SK-N-SH (cell line): ENCODE data around the gene NUMB. TPM values are rescaled to one million over a fixed set of nuclear protein-coding genes. Genes with fewer than 3 reads are reported as not detected.

ENCODE experiments used
- CTCF ChIA-PET: fragments of 300-600, 350-600 bp; formaldehyde crosslinking; extraction: SDS; loops from one replicate; lab custom pipeline; 2021; lab: Yijun Ruan, JAX
- POLR2A ChIA-PET: fragments of 350-600 bp; sonication (Branson Sonifier 250); formaldehyde crosslinking; extraction: SDS; loops from one replicate; lab custom pipeline; 2020; ENCODE audit warnings: antibody characterized with exemption, inconsistent platforms; lab: Yijun Ruan, JAX
- DNase-seq: peaks from one replicate; pipeline ENCODE4 v3.0.0; 2012
- H2AFZ ChIP-seq: fragments of 200-600 bp; sonication (generic); 2 replicates; pipeline ENCODE4 v1.8.1; 2016; ENCODE audit warnings: antibody characterized with exemption, mild to moderate bottlenecking, low read depth
- H3F3A ChIP-seq: fragments of 200-600 bp; sonication (generic); replicated peaks from 2 replicates; pipeline ENCODE3; 2016; ENCODE audit warnings: antibody characterized with exemption, mild to moderate bottlenecking; ENCODE audit not compliant: insufficient read depth
- H3K27ac ChIP-seq, 2 experiments: fragments of 200-500 bp in 1 of 2; fragments of 200-600 bp in 1 of 2; sonication (Bioruptor generic) in 1 of 2; sonication (generic), shearing (Covaris generic) in 1 of 2; 2 replicates each; pipeline versions ENCODE4 v1.5.1 to v1.6.1; 2014 to 2016; ENCODE audit warnings: low read depth in 2 of 2, inconsistent platforms in 1 of 2, low read length in 1 of 2, mild to moderate bottlenecking in 1 of 2, mixed read lengths in 1 of 2
- H3K27me3 ChIP-seq: fragments of 200-600 bp; sonication (generic), shearing (Covaris generic); 2 replicates; pipeline ENCODE4 v1.6.1; 2016; ENCODE audit warnings: mixed run types; ENCODE audit not compliant: insufficient read depth
- H3K36me3 ChIP-seq, 2 experiments: fragments of 200-500 bp in 1 of 2; fragments of 200-600 bp in 1 of 2; sonication (Bioruptor generic) in 1 of 2; sonication (generic) in 1 of 2; replicated peaks in 1 of 2; 2 replicates each; pipeline versions ENCODE3 to v1.5.1; 2014 to 2016; ENCODE audit warnings: low read length in 1 of 2, mild to moderate bottlenecking in 1 of 2; ENCODE audit not compliant: insufficient read depth in 2 of 2, control insufficient read depth in 1 of 2
- H3K4me1 ChIP-seq, 2 experiments: fragments of 200-500 bp in 1 of 2; fragments of 200-600 bp in 1 of 2; sonication (Bioruptor generic) in 1 of 2; sonication (generic), shearing (Covaris generic) in 1 of 2; 2 replicates each; pipeline versions ENCODE4 v1.5.1 to v1.6.1; 2014 to 2016; ENCODE audit warnings: low read depth in 1 of 2, low read length in 1 of 2, mixed run types in 1 of 2; ENCODE audit not compliant: insufficient read depth in 2 of 2, control insufficient read depth in 1 of 2
- H3K4me2 ChIP-seq: fragments of 200-600 bp; sonication (generic), shearing (Covaris generic); 2 replicates; pipeline ENCODE4 v1.6.1; 2017; ENCODE audit warnings: mixed run types
- H3K4me3 ChIP-seq, 2 experiments: fragments of 200-500 bp in 1 of 2; fragments of 200-600 bp in 1 of 2; sonication (Bioruptor generic) in 1 of 2; sonication (generic), shearing (Covaris generic) in 1 of 2; 2 replicates each; pipeline versions ENCODE4 v1.5.1 to v1.8.1; 2014 to 2016; ENCODE audit warnings: low read depth in 2 of 2, inconsistent platforms in 1 of 2, low read length in 1 of 2, mild to moderate bottlenecking in 1 of 2, mixed read lengths in 1 of 2, moderate library complexity in 1 of 2
- H3K79me2 ChIP-seq: fragments of 200-600 bp; sonication (generic); 2 replicates; pipeline ENCODE4 v1.8.1; 2017; ENCODE audit warnings: mild to moderate bottlenecking; ENCODE audit not compliant: insufficient read depth
- H3K9ac ChIP-seq: fragments of 200-600 bp; sonication (generic); 2 replicates; pipeline ENCODE4 v1.6.1; 2017; ENCODE audit warnings: mixed run types
- H3K9me2 ChIP-seq: fragments of 200-600 bp; sonication (generic); 2 replicates; pipeline ENCODE4 v1.6.1; 2017; ENCODE audit warnings: mixed run types
- H3K9me3 ChIP-seq: fragments of 200-600 bp; sonication (generic); 2 replicates; pipeline ENCODE4 v1.6.1; 2017; ENCODE audit warnings: mixed run types, mild to moderate bottlenecking, moderate library complexity
- H4K20me1 ChIP-seq: fragments of 200-600 bp; sonication (generic); 2 replicates; pipeline ENCODE4 v1.6.1; 2017; ENCODE audit warnings: mild to moderate bottlenecking, mixed run types; ENCODE audit not compliant: insufficient read depth
- ELF1 ChIP-seq: IDR thresholded peaks from 2 replicates; pipeline ENCODE4 v1.4.0; 2012
- EP300 ChIP-seq, 2 experiments: IDR thresholded peaks; 2 replicates each; pipeline versions ENCODE4 v1.4.0 to v1.6.1; 2012; ENCODE audit warnings: borderline replicate concordance in 1 of 2, low read depth in 1 of 2, low read length in 1 of 2
- GABPA ChIP-seq: IDR thresholded peaks from 2 replicates; pipeline ENCODE4 v1.4.0; 2012; ENCODE audit warnings: low read depth, mild to moderate bottlenecking
- MAX ChIP-seq: IDR thresholded peaks from 2 replicates; pipeline ENCODE4 v1.4.0; 2012; ENCODE audit warnings: low read depth
- MXI1 ChIP-seq: IDR thresholded peaks from 2 replicates; pipeline ENCODE4 v1.6.1; 2012; ENCODE audit warnings: mild to moderate bottlenecking, low read depth, low read length, improper control_type of control experiment
- NFIC ChIP-seq: IDR thresholded peaks from 2 replicates; pipeline ENCODE4 v1.4.0; 2012; ENCODE audit warnings: borderline replicate concordance
- POLR2AphosphoS5 ChIP-seq: IDR thresholded peaks from 2 replicates; pipeline ENCODE4 v1.6.1; 2012; ENCODE audit warnings: low read depth, low read length
- RXRA ChIP-seq: IDR thresholded peaks from 2 replicates; pipeline ENCODE4 v1.4.0; 2012; ENCODE audit warnings: low read depth, mild to moderate bottlenecking, borderline replicate concordance
- SIN3A ChIP-seq: IDR thresholded peaks from 2 replicates; pipeline ENCODE4 v1.6.1; 2012; ENCODE audit warnings: low read depth, mild to moderate bottlenecking, low read length, moderate library complexity, borderline replicate concordance
- SMC3 ChIP-seq: IDR thresholded peaks from 2 replicates; pipeline ENCODE4 v1.6.1; 2012; ENCODE audit warnings: low read depth, low read length, improper control_type of control experiment
- TAF1 ChIP-seq: IDR thresholded peaks from 2 replicates; pipeline ENCODE4 v1.6.1; 2012; ENCODE audit warnings: low read depth, mild to moderate bottlenecking, low read length, moderate library complexity, borderline replicate concordance
- TCF12 ChIP-seq: IDR thresholded peaks from 2 replicates; pipeline ENCODE4 v1.4.0; 2012
- TEAD4 ChIP-seq: IDR thresholded peaks from 2 replicates; pipeline ENCODE4 v1.4.0; 2012; ENCODE audit warnings: mild to moderate bottlenecking, borderline replicate concordance; ENCODE audit not compliant: insufficient read depth
- YY1 ChIP-seq: IDR thresholded peaks from 2 replicates; pipeline ENCODE4 v1.4.0; 2012; ENCODE audit warnings: low read depth, mild to moderate bottlenecking
- WGBS: methylation state at CpG from one replicate; pipeline ENCODE4 v1.1.6; 2017; ENCODE audit warnings: low lambda C conversion rate; 5-methylcytosine and 5-hydroxymethylcytosine counted together
- polyA plus RNA-seq, 3 experiments: library from polyadenylated mRNA; depleted of rRNA; stranded (reverse); fragments of >200 nt; gene quantifications; 2 replicates each; pipeline ENCODE4 v1.2.3, GENCODE V29; 2012
- TF ChIP-seq, protein P1 (sequence below): fragments of 200-600 bp; sonication (generic); IDR thresholded peaks from 2 replicates; pipeline ENCODE4 v1.6.1; 2017; ENCODE audit warnings: antibody characterized with exemption, mild to moderate bottlenecking, moderate library complexity
- TF ChIP-seq, protein P2 (sequence below): fragments of 150-350 bp; IDR thresholded peaks from 2 replicates; pipeline ENCODE4 v1.6.1; 2016; ENCODE audit warnings: mild to moderate bottlenecking, low read depth, low read length
- TF ChIP-seq, protein P3 (sequence below): IDR thresholded peaks from 2 replicates; pipeline ENCODE4; 2012

Gene NUMB
- polyA plus RNA-seq, 1 of the 3 experiments (the other 2 are of a cell fraction), result 58.4 TPM

DNA sequence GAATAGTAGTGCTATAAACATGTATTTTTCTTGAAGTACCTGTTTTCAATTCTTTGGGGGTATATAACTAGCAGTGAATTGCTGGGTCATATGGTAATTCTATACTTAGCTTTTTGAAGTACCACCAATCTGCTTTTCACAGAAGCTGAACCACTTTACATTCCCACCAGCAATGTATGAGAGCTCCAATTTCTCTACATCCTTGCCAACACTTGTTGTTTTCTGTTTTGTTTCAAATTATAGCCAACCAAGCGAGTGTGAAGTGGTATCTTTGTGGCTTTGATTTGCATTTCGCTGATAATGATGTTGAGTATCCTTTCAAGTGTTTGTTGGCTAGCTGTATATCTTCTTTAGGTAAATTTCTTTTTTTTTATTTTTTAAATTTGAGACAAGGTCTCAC is 125.3 kb downstream of the NUMB start:
- DNase-seq, result no peak
- Histone ChIP-seq H3F3A (no peaks in the 10 kb centered on the region), H3K36me3 (peaks cover 0 to 11% of the 10 kb centered on the region in 2 experiments), H3K9ac (no peak overlapping the region), H2AFZ (no peak overlapping the region), H3K79me2 (peaks cover 10% of the 10 kb centered on the region; the same call in 1 of the 2 replicates), H3K9me2 (no peaks in the 10 kb centered on the region), H3K27me3 (no peaks in the 10 kb centered on the region), H3K27ac (no peak overlapping the region), H3K4me3 (no peak overlapping the region), H3K4me2 (no peak overlapping the region), H3K9me3 (no peaks in the 10 kb centered on the region), H4K20me1 (no peaks in the 10 kb centered on the region; the same call in 1 of the 2 replicates), H3K4me1 (peaks cover 0 to 9% of the 10 kb centered on the region in 2 experiments; a peak in 1 of 4 replicates)
- ChIA-PET POLR2A (no interaction called here), CTCF (interaction anchor here (0.7 to 1.4 kb wide), 2 partner anchors 38 to 136 kb away, joined by 3 read pairs; no protein-coding TSS in a partner anchor)
- TF ChIP-seq, protein P1, sequence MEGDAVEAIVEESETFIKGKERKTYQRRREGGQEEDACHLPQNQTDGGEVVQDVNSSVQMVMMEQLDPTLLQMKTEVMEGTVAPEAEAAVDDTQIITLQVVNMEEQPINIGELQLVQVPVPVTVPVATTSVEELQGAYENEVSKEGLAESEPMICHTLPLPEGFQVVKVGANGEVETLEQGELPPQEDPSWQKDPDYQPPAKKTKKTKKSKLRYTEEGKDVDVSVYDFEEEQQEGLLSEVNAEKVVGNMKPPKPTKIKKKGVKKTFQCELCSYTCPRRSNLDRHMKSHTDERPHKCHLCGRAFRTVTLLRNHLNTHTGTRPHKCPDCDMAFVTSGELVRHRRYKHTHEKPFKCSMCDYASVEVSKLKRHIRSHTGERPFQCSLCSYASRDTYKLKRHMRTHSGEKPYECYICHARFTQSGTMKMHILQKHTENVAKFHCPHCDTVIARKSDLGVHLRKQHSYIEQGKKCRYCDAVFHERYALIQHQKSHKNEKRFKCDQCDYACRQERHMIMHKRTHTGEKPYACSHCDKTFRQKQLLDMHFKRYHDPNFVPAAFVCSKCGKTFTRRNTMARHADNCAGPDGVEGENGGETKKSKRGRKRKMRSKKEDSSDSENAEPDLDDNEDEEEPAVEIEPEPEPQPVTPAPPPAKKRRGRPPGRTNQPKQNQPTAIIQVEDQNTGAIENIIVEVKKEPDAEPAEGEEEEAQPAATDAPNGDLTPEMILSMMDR, result no peak
- no peak for TF ChIP-seq ELF1
- TF ChIP-seq RXRA, result no peak
- TF ChIP-seq, protein P2, sequence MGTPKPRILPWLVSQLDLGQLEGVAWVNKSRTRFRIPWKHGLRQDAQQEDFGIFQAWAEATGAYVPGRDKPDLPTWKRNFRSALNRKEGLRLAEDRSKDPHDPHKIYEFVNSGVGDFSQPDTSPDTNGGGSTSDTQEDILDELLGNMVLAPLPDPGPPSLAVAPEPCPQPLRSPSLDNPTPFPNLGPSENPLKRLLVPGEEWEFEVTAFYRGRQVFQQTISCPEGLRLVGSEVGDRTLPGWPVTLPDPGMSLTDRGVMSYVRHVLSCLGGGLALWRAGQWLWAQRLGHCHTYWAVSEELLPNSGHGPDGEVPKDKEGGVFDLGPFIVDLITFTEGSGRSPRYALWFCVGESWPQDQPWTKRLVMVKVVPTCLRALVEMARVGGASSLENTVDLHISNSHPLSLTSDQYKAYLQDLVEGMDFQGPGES, result no peak
- TF ChIP-seq EP300 (IDR thresholded peaks at IDR 0.05; ENCODE audit: borderline replicate concordance in 1 of 2, low read depth in 1 of 2, low read length in 1 of 2), result no peak
- TF ChIP-seq YY1, result no peak
- TF ChIP-seq MAX, result no peak
- TF ChIP-seq SIN3A, result no peak
- no peak for TF ChIP-seq GABPA
- no peak for TF ChIP-seq TEAD4
- TF ChIP-seq NFIC, result no peak
- no peak for TF ChIP-seq TAF1
- no peak for TF ChIP-seq TCF12
- no peak for TF ChIP-seq POLR2AphosphoS5
- no peak for TF ChIP-seq MXI1
- TF ChIP-seq, protein P3, sequence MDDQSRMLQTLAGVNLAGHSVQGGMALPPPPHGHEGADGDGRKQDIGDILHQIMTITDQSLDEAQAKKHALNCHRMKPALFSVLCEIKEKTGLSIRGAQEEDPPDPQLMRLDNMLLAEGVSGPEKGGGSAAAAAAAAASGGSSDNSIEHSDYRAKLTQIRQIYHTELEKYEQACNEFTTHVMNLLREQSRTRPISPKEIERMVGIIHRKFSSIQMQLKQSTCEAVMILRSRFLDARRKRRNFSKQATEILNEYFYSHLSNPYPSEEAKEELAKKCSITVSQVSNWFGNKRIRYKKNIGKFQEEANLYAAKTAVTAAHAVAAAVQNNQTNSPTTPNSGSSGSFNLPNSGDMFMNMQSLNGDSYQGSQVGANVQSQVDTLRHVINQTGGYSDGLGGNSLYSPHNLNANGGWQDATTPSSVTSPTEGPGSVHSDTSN, result no peak
- no peak for TF ChIP-seq SMC3
- 96% methylated on average over 2 of the region's 2 CpGs for WGBS
